Naive B cell (primary cell): Measurements from ENCODE around the gene EDN2. TPM values are rescaled to one million over a fixed set of nuclear protein-coding genes. Genes with fewer than 3 reads are reported as not detected.
A peak's percentile ranks its signal among the peaks of the same experiment; 100 is the strongest.

ENCODE experiments used
- ATAC-seq, 2 donors: fragments of 150-1000 bp; cut with Tn5 transposase; 2 replicates each; pipeline ENCODE4 v1.10.0; 2021; ENCODE audit warnings: low read depth in 2 of 2, mild to moderate bottlenecking in 2 of 2, moderate library complexity in 2 of 2
- DNase-seq: peaks from one replicate; pipeline ENCODE4 v3.0.0; 2022
- H3K27ac Mint-ChIP-seq, 6 donors: one replicate each; pipeline ENCODE4 v1.8.0; 2020 to 2022; ENCODE audit warnings: mild to moderate bottlenecking in 6 of 6, mixed read lengths in 6 of 6, moderate library complexity in 5 of 6, inconsistent platforms in 2 of 6
- H3K27me3 Mint-ChIP-seq, 3 donors: one replicate each; pipeline ENCODE4 v1.8.0; 2021 to 2022; ENCODE audit warnings: mixed read lengths in 3 of 3, mild to moderate bottlenecking in 1 of 3
- H3K36me3 Mint-ChIP-seq, 2 donors: one replicate each; pipeline ENCODE4 v1.8.0; 2020 to 2022; ENCODE audit warnings: mixed read lengths in 2 of 2, inconsistent platforms in 1 of 2, mild to moderate bottlenecking in 1 of 2
- H3K4me1 Mint-ChIP-seq, 3 donors: one replicate each; pipeline ENCODE4 v1.8.0; 2020 to 2022; ENCODE audit warnings: mixed read lengths in 3 of 3, inconsistent platforms in 1 of 3, mild to moderate bottlenecking in 1 of 3, moderate library complexity in 1 of 3
- H3K4me3 Mint-ChIP-seq, 8 donors: one replicate each; pipeline ENCODE4 v1.8.0; 2020 to 2022; ENCODE audit warnings: mild to moderate bottlenecking in 8 of 8, mixed read lengths in 8 of 8, moderate library complexity in 8 of 8, inconsistent platforms in 2 of 8
- H3K9me3 Mint-ChIP-seq, 7 donors: one replicate each; pipeline ENCODE4 v1.8.0; 2020 to 2022; ENCODE audit warnings: mixed read lengths in 7 of 7, mild to moderate bottlenecking in 5 of 7, inconsistent platforms in 2 of 7, moderate library complexity in 1 of 7
- polyA plus RNA-seq, 6 donors: library from polyadenylated mRNA; unstranded; fragments of 300-500 nt; fragmentation: Illumina TruSeq; gene quantifications; one replicate each; pipeline ENCODE4 v1.2.3, GENCODE V29; 2021; ENCODE audit warnings: low read depth in 6 of 6

EDN2 gene
- polyA plus RNA-seq, 6 donors from 2014 or later, result not detected

DNA sequence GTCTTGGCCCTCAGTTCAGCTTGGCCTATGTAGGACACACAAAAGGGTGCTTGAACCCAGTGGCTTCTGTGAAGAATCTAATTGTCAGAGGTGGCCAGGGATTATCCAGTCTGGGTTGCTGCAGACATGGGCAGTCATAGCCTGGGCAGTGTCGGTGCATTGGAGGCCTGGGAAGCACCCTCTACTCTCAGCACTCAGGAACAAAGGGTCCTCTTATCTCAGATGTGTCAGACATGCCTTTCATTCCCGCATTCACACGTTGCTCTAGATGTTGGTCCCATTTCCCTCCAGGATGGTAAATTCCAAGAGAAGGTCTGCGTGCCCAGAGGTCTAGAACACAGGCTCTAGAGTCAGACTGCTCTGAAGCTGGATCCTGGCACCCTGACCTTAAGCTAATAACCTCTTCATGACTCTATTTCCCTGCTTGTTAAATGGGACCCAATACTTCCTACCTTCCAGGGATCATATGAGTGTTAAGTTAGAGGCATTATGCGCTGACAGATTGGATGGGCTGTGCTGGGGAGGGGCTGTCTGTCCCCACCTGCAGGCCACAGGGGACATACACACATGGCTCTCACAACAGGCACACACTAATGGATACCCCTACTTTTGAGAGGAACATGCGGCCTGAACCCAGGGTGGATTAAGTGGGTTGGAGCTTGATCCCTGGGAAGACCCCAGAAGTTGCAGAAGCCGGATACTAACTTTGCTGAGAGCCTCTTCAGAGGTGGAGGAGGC, 16.5 kb upstream of the EDN2 start:
- Mint-ChIP-seq H3K4me1 (peaks cover 5 to 12% (median 6%) of the 10 kb centered on the region in 3 donors), H3K4me3 (no peak overlapping the region), H3K27me3 (peaks cover 0 to 5% (median 0%) of the 10 kb centered on the region in 3 donors), H3K27ac (no peak overlapping the region), H3K36me3 (no peaks in the 10 kb centered on the region), H3K9me3 (no peaks in the 10 kb centered on the region)
- ATAC-seq, result no peak
- DNase-seq, result no peak

DNA sequence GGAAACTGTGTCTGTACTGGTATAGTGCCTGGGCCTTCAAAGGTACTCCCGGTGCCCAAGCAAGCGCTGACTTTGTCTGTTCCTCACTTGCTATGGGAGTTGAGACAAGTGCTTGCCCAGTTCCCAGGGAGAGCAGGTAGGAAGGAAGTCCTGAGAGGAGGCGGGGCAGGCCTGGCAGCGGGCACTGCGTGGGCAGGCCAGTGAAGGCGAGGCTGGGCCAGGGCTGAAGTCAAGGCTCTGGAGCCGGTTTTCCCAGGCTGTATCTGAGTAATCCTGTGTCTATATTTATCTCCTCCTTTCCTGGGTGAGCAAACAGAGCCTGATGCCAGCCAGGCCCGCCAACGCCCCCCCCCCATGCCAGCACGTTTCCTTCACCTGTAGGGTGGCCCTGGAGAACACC, 15.9 kb upstream of the EDN2 start:
- Mint-ChIP-seq H3K4me3 (no peak overlapping the region), H3K36me3 (no peaks in the 10 kb centered on the region), H3K27me3 (peaks cover 0 to 10% (median 5%) of the 10 kb centered on the region in 3 donors), H3K9me3 (no peaks in the 10 kb centered on the region), H3K4me1 (peaks cover 11 to 15% (median 11%) of the 10 kb centered on the region in 3 donors), H3K27ac (no peak overlapping the region)
- ATAC-seq, result no peak
- no peak for DNase-seq

DNA sequence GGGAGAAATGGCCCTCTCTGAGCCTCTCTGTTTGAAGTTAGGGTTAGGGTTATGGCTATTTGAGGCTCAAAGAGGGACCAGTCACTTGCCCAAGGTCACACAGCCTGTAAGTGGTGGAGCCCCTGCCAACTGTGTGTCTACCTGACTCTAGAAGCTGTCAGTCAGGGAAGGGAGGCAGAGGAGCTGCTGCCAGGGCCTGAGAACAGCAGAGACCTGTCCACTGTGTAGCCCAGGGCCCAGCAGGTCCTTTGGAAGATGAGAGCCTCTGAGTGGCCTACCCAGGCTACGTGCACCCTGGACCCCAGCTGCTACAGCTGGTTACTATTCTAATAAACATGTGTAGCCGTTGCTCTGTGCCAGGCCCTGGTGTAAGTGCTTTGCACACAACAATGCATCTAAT, 15.1 kb upstream of the EDN2 start:
- Mint-ChIP-seq H3K4me3 (no peak overlapping the region), H3K36me3 (no peaks in the 10 kb centered on the region), H3K27me3 (peaks cover 0 to 18% (median 12%) of the 10 kb centered on the region in 3 donors), H3K4me1 (peaks cover 9 to 16% (median 11%) of the 10 kb centered on the region in 3 donors), H3K9me3 (no peaks in the 10 kb centered on the region), H3K27ac (no peak overlapping the region)
- ATAC-seq, result no peak
- DNase-seq, result no peak

DNA sequence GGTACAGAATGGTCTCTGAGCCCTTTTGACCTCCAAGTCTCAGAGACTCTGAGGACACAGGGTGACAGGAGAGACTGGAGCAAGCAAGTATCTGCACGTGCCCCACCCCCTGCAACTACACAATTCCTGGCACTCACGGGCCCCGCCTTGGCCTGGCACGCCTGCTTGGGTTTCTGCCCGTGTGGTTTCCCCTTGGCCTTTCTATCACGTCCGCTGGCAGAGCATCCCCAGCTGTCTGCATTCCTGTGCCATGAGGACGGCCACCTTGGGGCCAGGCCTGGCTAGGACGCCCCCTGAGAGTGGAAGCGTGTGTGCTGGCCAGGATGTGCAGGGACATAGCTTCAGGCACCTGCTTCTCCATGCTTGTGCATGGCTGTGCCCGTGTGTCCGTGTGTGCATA, 14.3 kb upstream of the EDN2 start:
- Mint-ChIP-seq H3K27me3 (peaks cover 0 to 22% (median 15%) of the 10 kb centered on the region in 3 donors), H3K4me3 (no peak overlapping the region), H3K27ac (no peak overlapping the region)

DNA sequence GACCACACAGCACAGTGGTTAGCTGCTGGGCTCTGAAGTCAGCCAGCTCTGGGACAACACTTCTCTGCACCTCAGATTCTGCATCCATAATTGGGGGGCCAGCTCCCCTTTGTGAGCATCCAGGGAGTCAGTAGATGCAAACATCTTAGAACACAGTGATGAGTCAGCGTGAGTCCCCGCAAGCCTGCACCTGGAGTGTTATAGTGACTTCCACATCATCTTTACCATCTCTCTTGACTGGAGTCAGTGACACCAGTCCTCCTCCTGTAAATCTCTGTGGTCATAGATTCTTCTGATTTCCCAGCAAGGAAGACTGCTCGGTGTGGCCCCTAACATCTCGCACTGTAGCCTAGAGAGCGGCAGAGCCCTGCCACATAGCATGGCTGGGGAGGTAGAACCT, 13.9 kb upstream of the EDN2 start:
- H3K36me3 Mint-ChIP-seq, result no peaks in the 10 kb centered on the region
- peaks cover 3 to 12% (median 6%) of the 10 kb centered on the region in 3 donors for H3K4me1 Mint-ChIP-seq
- H3K27ac Mint-ChIP-seq, result no peak overlapping the region
- H3K4me3 Mint-ChIP-seq, result no peak overlapping the region
- DNase-seq (no peak), ATAC-seq (no peak)
- H3K9me3 Mint-ChIP-seq, result no peaks in the 10 kb centered on the region
- peaks cover 0 to 22% (median 15%) of the 10 kb centered on the region in 3 donors for H3K27me3 Mint-ChIP-seq

More for the DNA sequence above, 14.3 kb upstream of the EDN2 start:
- no peak for ATAC-seq
- Mint-ChIP-seq H3K9me3 (no peaks in the 10 kb centered on the region), H3K36me3 (no peaks in the 10 kb centered on the region), H3K4me1 (peaks cover 3 to 12% (median 6%) of the 10 kb centered on the region in 3 donors)
- DNase-seq, result no peak

DNA sequence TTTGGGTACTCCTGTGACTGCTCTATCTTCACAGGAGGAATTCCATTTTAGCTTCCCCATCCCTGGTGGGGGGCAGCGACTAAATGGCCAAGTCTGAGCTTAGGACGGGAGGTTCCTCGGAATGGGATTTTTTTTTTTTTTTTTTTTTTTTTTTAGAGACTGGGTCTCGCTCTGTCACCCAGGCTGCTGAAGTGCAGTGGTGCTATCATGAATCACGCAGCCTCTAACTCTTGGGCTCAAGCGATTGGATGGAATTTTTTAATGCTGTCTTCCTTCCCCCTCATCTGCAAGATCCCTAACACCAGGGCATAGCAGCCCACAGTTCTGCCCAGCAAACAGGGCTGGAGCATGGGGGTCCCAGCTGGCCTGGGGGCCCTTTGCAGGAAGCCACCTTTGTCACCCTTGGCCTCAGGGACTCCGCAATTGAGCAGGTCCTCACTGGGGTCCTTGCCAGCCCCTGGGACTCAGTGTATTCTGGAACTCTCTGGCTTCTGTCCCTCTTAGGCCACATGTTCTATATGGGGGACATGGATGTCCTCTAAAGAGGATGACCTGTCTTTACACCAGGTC, 13.1 kb upstream of the EDN2 start:
- Mint-ChIP-seq H3K9me3 (no peaks in the 10 kb centered on the region), H3K27ac (peak overlapping the region in 1 of 6 donors; percentile 72), H3K4me3 (no peak overlapping the region), H3K27me3 (peaks cover 0 to 27% (median 15%) of the 10 kb centered on the region in 3 donors), H3K4me1 (peaks cover 3 to 12% (median 6%) of the 10 kb centered on the region in 3 donors), H3K36me3 (no peaks in the 10 kb centered on the region)
- no peak for DNase-seq
- ATAC-seq, result no peak

DNA sequence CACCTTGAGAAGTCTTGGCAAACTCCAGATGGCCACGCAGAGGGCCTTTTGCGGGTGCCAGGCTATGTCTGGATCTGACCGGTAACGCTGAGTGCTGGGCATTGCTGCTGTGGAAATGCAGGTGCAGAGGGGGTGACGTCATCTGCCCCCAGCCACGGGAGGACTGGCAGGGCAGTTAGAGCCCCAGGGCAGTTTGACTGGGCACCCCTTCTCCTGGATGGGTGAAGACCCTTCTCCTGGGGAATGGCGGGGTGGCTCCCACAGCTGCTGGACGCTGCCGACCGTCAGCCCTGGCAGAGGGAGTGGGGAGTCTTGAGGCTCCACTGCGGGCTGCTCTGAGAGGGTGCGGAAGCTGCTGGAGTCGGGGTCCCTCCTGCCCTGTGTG, 12.6 kb upstream of the EDN2 start:
- Mint-ChIP-seq H3K27me3 (peaks cover 0 to 30% (median 15%) of the 10 kb centered on the region in 3 donors), H3K4me1 (peaks cover 3 to 12% (median 6%) of the 10 kb centered on the region in 3 donors), H3K4me3 (peak overlapping the region in 2 of 8 donors; percentile 52 to 64), H3K36me3 (no peaks in the 10 kb centered on the region), H3K27ac (no peak overlapping the region), H3K9me3 (no peaks in the 10 kb centered on the region)
- DNase-seq, result no peak
- no peak for ATAC-seq

DNA sequence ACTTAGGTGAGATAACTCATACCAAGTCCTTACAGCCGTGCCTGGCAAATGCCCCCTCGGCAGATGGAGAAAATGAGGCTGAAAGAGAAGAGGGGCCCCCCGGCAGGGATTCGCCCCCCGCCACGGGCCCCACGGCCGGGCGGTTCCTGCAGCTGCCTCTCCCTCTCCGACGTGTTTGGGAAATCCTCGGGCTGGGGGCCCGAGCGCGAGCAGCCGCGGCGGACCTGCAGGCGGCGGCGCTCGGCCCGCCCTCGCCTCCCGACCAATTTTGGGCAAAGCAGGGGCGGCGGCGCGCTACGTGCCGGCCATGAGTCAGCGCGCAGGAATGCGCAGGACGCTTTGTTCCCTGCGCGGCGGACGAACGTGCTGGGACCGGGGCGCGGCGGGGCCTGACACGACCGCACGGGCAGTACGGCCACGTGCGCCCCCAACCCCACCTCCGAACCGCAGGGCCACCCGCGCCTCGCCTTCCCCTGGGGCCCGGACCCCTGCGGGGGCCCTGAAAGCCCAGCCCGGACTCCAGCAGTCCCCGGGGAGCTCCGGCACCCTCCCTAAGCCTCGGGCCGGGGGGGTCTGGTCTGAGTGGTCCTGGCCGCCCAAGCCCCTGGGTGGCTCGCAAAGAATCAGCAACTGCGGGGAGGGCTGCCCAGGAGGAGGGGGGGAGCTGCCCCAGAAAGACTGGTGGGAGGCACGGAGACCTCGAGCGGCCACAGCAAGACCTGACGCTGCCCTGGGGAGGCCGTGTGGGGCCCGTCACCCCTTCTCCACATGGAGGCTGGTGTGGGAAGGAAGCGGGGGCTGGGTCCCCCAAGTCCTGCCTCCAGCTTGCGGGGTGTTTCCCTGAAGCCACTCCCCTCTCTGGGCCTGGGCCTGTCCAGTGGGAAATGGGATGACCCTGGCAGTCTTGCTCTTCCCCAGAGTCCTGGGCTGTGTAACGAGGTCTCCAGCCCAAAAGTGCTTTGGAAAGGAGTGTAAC, 11.9 kb upstream of the EDN2 start:
- Mint-ChIP-seq H3K4me1 (peaks cover 3 to 12% (median 6%) of the 10 kb centered on the region in 3 donors), H3K27ac (no peak overlapping the region), H3K4me3 (peak overlapping the region in 3 of 8 donors; percentile 52 to 64 (median 58)), H3K36me3 (no peaks in the 10 kb centered on the region), H3K27me3 (peaks cover 0 to 34% (median 15%) of the 10 kb centered on the region in 3 donors), H3K9me3 (no peaks in the 10 kb centered on the region)
- no peak for DNase-seq
- ATAC-seq, result no peak

DNA sequence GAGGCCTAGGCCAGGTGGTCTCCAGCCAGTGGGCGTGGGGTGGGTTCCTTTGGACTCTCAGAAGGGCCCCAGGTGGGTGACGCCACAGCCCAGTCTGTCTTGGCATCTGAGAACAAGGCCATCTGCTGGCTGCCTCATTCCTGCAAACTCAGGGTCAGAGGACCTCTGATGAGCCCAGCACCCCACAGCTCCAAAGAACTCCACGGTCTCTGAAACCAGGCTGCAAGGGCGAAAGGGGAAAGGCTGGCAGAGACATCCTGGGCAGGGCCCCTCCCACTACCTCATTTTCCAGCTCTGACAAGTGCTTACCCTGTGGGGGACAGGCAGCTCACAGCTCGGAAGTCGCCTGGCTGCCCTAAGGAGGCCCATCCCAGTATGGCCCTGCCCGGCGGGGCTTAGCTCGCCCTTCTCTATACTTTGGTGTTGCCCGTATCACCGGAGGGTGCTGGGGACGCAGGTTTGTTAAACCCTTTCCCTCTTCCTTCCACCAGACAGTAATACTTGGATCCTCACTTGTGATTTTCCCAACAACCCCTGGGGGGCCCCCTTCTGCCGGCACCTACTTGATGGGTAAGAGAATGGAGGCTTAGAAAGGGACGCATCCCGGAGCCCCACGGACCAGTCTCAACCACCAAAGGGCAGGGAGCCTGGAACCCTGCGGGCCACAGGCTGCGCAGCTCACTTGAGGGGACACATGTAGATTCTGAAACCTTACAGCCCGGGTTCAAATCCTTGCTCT, 10.9 kb upstream of the EDN2 start:
- H3K4me1 Mint-ChIP-seq, result peaks cover 3 to 12% (median 6%) of the 10 kb centered on the region in 3 donors
- no peaks in the 10 kb centered on the region for H3K36me3 Mint-ChIP-seq
- no peak for ATAC-seq
- peak overlapping the region in 5 of 8 donors; percentile 36 to 69 (median 47) for H3K4me3 Mint-ChIP-seq
- H3K27ac Mint-ChIP-seq, result no peak overlapping the region
- H3K9me3 Mint-ChIP-seq, result no peaks in the 10 kb centered on the region
- DNase-seq, result no peak
- H3K27me3 Mint-ChIP-seq, result peaks cover 0 to 34% (median 15%) of the 10 kb centered on the region in 3 donors

DNA sequence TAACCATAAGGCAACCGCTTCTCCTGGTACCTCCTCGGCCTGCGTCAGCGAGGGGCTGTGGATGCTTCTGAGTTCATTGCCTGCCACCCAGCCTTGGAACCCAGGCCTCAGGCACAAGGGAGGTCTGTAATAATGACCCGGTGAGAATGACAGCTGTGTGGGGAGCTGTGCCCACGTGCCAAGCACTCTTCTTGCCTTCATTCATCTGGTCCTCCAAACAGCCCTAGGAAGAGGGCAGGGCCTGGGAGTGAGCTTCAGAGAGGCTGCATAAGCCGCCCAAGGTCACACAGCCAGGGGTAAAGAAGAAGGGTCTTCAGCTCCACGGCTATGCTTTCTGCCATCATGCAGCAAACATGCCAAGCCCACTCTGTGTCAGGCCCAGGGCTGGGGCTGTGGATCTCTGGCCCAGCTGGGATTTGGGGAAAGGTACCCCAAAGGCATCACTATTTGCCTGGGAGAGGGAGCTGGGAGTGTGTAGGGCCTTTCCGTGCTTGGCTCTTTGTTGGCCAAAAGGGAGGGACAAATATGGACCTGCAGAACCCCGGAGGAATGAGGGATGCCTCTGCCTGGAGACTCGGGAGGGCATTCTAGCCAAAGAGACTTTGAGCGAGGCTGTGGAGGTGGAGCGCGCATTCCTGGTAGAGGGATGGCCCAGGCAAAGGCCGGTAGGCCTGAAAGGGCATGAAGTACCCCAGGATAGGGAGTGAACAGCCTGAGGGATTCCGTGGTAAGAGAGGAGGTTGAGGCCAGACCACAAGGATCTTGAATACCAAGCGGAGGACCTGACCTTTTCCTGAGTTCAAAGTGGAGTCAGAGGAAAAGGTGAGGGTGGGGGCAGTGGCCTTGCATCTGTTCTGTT, 10.1 kb upstream of the EDN2 start:
- ATAC-seq (no peak), DNase-seq (no peak)
- H3K4me1 Mint-ChIP-seq, result peaks cover 3 to 12% (median 6%) of the 10 kb centered on the region in 3 donors
- peak overlapping the region in 1 of 6 donors; percentile 66 for H3K27ac Mint-ChIP-seq
- peaks cover 5 to 40% (median 22%) of the 10 kb centered on the region in 3 donors for H3K27me3 Mint-ChIP-seq
- H3K4me3 Mint-ChIP-seq, result peak overlapping the region in 2 of 8 donors; percentile 28 to 29
- peaks cover 0 to 5% (median 0%) of the 10 kb centered on the region in 7 donors for H3K9me3 Mint-ChIP-seq
- H3K36me3 Mint-ChIP-seq, result peaks cover 0 to 6% of the 10 kb centered on the region in 2 donors

DNA sequence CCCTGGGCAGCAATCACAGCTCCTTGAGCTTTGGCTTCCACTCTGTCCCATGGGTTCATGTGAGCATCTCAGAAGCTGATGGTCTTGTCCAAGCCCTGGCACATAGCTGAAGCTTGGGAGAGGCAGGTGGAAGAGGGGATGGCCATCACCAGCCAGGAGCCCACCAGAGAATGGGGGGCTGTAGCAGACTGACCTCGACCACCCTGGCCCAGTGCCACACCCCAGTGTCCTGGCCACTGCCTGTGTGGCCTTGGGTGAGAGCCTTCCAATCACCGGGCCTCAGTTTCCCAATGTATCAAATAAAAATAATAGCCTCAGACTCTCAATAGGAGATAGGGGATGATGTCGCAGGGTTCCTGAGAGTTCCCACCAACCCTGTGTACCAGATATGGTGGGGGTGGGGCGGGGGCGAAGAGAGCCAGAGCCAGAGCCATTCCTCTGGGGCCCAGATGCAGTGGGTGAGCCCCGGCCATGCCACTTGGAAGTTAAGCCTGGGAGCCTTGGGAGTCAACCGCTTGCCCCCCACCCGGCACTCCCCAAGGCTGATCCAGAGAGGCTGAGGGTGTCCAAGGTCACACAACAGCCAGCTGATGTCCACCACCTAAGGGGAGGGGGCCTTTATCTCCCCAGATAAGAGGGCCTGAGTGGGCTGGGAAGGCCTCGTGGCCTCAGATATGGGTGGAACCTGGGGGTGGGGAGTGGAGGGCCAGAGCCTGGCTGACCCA, 9.3 kb upstream of the EDN2 start:
- H3K9me3 Mint-ChIP-seq, result peaks cover 0 to 9% (median 0%) of the 10 kb centered on the region in 7 donors
- H3K36me3 Mint-ChIP-seq, result peaks cover 0 to 11% of the 10 kb centered on the region in 2 donors
- peaks cover 3 to 12% (median 6%) of the 10 kb centered on the region in 3 donors for H3K4me1 Mint-ChIP-seq
- no peak overlapping the region for H3K27ac Mint-ChIP-seq
- peaks cover 10 to 46% (median 30%) of the 10 kb centered on the region in 3 donors for H3K27me3 Mint-ChIP-seq
- no peak overlapping the region for H3K4me3 Mint-ChIP-seq
- DNase-seq (no peak), ATAC-seq (no peak)
